Measurements from ENCODE around the gene NBPF11.
"Not testable (repeated sequence)": the region's sequence is repeated elsewhere in the genome, so short reads cannot be mapped to it uniquely, and the experiment has no call there.

DNA sequence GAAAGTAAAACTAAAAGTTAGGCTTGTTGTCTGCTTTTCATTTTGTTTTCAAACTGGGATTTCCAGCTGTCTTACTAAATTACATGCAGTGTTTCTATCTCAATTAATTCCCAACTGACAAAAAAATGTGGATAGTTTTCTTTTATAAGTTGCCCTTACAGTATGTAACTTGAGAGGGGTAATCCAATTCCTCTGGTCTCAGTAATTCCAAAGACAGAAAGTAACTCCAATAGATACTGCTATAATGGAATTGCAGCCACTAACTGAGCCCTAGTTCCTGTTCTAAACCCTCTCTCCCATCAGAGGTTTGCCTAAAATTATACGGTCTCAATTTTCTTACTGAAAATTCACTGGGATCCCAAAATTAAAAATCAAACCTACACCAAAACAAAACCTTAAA is 83.5 kb downstream of the NBPF11 start:
- TF ChIP-seq, protein P1, sequence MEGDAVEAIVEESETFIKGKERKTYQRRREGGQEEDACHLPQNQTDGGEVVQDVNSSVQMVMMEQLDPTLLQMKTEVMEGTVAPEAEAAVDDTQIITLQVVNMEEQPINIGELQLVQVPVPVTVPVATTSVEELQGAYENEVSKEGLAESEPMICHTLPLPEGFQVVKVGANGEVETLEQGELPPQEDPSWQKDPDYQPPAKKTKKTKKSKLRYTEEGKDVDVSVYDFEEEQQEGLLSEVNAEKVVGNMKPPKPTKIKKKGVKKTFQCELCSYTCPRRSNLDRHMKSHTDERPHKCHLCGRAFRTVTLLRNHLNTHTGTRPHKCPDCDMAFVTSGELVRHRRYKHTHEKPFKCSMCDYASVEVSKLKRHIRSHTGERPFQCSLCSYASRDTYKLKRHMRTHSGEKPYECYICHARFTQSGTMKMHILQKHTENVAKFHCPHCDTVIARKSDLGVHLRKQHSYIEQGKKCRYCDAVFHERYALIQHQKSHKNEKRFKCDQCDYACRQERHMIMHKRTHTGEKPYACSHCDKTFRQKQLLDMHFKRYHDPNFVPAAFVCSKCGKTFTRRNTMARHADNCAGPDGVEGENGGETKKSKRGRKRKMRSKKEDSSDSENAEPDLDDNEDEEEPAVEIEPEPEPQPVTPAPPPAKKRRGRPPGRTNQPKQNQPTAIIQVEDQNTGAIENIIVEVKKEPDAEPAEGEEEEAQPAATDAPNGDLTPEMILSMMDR (IDR thresholded peaks at IDR 0.05) = not testable (repeated sequence)
- not testable (repeated sequence) for TF ChIP-seq POLR2A, POLR2AphosphoS5 (IDR thresholded peaks at IDR 0.05)

Data from transverse colon (tissue), 4 donors.